Duodenal mucosa (tissue), 2 donors: Measurements from ENCODE around the gene PALB2.
"Not testable (repeated sequence)": the region's sequence is repeated elsewhere in the genome, so short reads cannot be mapped to it uniquely, and the experiment has no call there.

Experiments used
- H3K27ac ChIP-seq: one replicate; pipeline ENCODE4 v1.7.0; 2013; ENCODE audit warnings: low read depth, low read length
- H3K27me3 ChIP-seq, 2 donors: one replicate each; pipeline ENCODE4 v1.7.0; 2013; ENCODE audit warnings: low read length in 2 of 2, control low read depth in 1 of 2; ENCODE audit not compliant: insufficient read depth in 2 of 2, control insufficient read depth in 1 of 2
- H3K36me3 ChIP-seq, 2 donors: one replicate each; pipeline ENCODE4 v1.7.0; 2013; ENCODE audit warnings: low read length in 2 of 2, control low read depth in 1 of 2; ENCODE audit not compliant: insufficient read depth in 2 of 2, control insufficient read depth in 1 of 2
- H3K4me1 ChIP-seq, 2 donors: one replicate each; pipeline ENCODE4 v1.7.0; 2013; ENCODE audit warnings: low read length in 2 of 2, control low read depth in 1 of 2; ENCODE audit not compliant: insufficient read depth in 2 of 2, control insufficient read depth in 1 of 2
- H3K4me3 ChIP-seq, 2 donors: one replicate each; pipeline ENCODE4 v1.7.0; 2013; ENCODE audit warnings: low read length in 2 of 2, low read depth in 1 of 2
- H3K9ac ChIP-seq, 2 donors: one replicate each; pipeline ENCODE4 v1.7.0; 2013; ENCODE audit warnings: low read length in 2 of 2, low read depth in 1 of 2
- H3K9me3 ChIP-seq, 2 donors: one replicate each; pipeline ENCODE4 v1.7.0; 2013; ENCODE audit warnings: low read length in 2 of 2, control low read depth in 1 of 2; ENCODE audit not compliant: control insufficient read depth in 1 of 2

Gene PALB2

GRCh38 chr16:23587726-23588125 lies 53.4 kb downstream of the PALB2 start:
- H3K9ac ChIP-seq, result no peak overlapping the region
- no peak overlapping the region for H3K27ac ChIP-seq
- no peak overlapping the region for H3K4me3 ChIP-seq
- H3K36me3 ChIP-seq, result peaks cover 19 to 82% of the 10 kb centered on the region in 2 donors
- H3K4me1 ChIP-seq, result no peaks in the 10 kb centered on the region
- no peaks in the 10 kb centered on the region for H3K9me3 ChIP-seq
- H3K27me3 ChIP-seq, result no peaks in the 10 kb centered on the region

GRCh38 chr16:23584186-23585076 lies 56.7 kb downstream of the PALB2 start:
- no peak overlapping the region for H3K4me3 ChIP-seq
- no peaks in the 10 kb centered on the region for H3K9me3 ChIP-seq
- peaks cover 17 to 75% of the 10 kb centered on the region in 2 donors for H3K36me3 ChIP-seq
- H3K9ac ChIP-seq, result no peak overlapping the region
- no peak overlapping the region for H3K27ac ChIP-seq
- H3K4me1 ChIP-seq, result no peaks in the 10 kb centered on the region
- no peaks in the 10 kb centered on the region for H3K27me3 ChIP-seq

DNA sequence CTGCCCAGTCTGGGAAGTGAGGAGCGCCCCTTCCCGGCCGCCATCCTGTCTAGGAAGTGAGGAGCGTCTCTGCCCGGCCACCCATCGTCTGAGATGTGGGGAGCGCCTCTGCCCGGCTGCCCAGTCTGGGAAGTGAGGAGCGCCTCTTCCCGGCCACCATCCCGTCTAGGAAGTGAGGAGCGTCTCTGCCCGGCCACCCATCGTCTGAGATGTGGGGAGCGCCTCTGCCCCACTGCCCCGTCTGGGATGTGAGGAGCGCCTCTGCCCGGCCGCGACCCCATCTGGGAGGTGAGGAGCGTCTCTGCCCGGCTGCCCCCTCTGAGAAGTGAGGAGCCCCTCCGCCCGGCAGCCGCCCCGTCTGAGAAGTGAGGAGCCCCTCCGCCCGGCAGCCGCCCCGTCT lies 57.8 kb downstream of the PALB2 start:
- not testable (repeated sequence) for H3K9me3 ChIP-seq, H3K4me1 ChIP-seq, H3K9ac ChIP-seq, H3K27ac ChIP-seq, H3K27me3 ChIP-seq, H3K4me3 ChIP-seq
- peaks cover 17 to 72% of the 10 kb centered on the region in 2 donors for H3K36me3 ChIP-seq

- no peaks in the 10 kb centered on the region for H3K9me3 ChIP-seq
- H3K9ac ChIP-seq, result no peak overlapping the region
- H3K4me1 ChIP-seq, result no peaks in the 10 kb centered on the region
- H3K27ac ChIP-seq, result no peak overlapping the region
- no peak overlapping the region for H3K4me3 ChIP-seq
- H3K36me3 ChIP-seq, result peaks cover 17 to 66% of the 10 kb centered on the region in 2 donors
- H3K27me3 ChIP-seq, result no peaks in the 10 kb centered on the region
Observed at GRCh38 chr16:23581764-23582163, 59.3 kb downstream of the PALB2 start.

GRCh38 chr16:23580391-23580790 lies 60.7 kb downstream of the PALB2 start:
- Histone ChIP-seq H3K36me3 (peaks cover 20 to 59% of the 10 kb centered on the region in 2 donors), H3K9ac (no peak overlapping the region), H3K4me3 (no peak overlapping the region), H3K27ac (no peak overlapping the region), H3K4me1 (no peaks in the 10 kb centered on the region), H3K27me3 (no peaks in the 10 kb centered on the region), H3K9me3 (no peaks in the 10 kb centered on the region)

- H3K4me1 ChIP-seq, result no peaks in the 10 kb centered on the region
- no peak overlapping the region for H3K27ac ChIP-seq
- no peaks in the 10 kb centered on the region for H3K9me3 ChIP-seq
- H3K36me3 ChIP-seq, result peaks cover 13 to 57% of the 10 kb centered on the region in 2 donors
- no peak overlapping the region for H3K4me3 ChIP-seq
- no peak overlapping the region for H3K9ac ChIP-seq
- H3K27me3 ChIP-seq, result no peaks in the 10 kb centered on the region
Observed at GRCh38 chr16:23579371-23579770, 61.7 kb downstream of the PALB2 start.

GRCh38 chr16:23578101-23578830 lies 62.8 kb downstream of the PALB2 start:
- peaks cover 11 to 62% of the 10 kb centered on the region in 2 donors for H3K36me3 ChIP-seq
- H3K27me3 ChIP-seq, result no peaks in the 10 kb centered on the region
- no peaks in the 10 kb centered on the region for H3K9me3 ChIP-seq
- no peak overlapping the region for H3K9ac ChIP-seq
- no peak overlapping the region for H3K4me3 ChIP-seq
- H3K4me1 ChIP-seq, result no peaks in the 10 kb centered on the region
- H3K27ac ChIP-seq, result no peak overlapping the region

GRCh38 chr16:23577493-23577892 lies 63.6 kb downstream of the PALB2 start:
- Histone ChIP-seq H3K4me3 (no peak overlapping the region), H3K27ac (no peak overlapping the region), H3K9me3 (no peaks in the 10 kb centered on the region), H3K27me3 (no peaks in the 10 kb centered on the region), H3K36me3 (peaks cover 11 to 67% of the 10 kb centered on the region in 2 donors), H3K9ac (no peak overlapping the region), H3K4me1 (no peaks in the 10 kb centered on the region)

DNA sequence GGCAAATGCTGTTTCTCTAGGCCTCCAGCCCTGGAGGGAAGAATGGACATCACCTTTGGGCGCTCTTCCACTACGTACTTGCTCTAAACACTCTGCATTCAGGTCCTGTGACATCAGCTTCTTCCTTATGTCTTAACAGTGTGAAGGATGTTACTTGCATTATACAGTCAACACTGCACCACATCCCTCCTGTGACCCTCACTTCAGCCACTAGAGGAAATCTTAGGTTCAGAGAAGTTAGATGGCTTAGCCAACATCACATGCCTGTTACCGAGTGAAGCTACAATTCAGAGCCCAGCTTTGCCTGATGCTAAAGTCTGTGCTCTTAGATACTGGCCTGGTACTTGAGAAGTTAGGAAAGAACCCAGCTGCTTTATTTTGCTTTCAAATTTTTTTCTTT lies 65.3 kb downstream of the PALB2 start:
- no peak overlapping the region for H3K4me3 ChIP-seq
- no peaks in the 10 kb centered on the region for H3K4me1 ChIP-seq
- H3K27ac ChIP-seq, result no peak overlapping the region
- no peaks in the 10 kb centered on the region for H3K9me3 ChIP-seq
- no peak overlapping the region for H3K9ac ChIP-seq
- peaks cover 16 to 72% of the 10 kb centered on the region in 2 donors for H3K36me3 ChIP-seq
- no peaks in the 10 kb centered on the region for H3K27me3 ChIP-seq

- Histone ChIP-seq H3K4me3 (no peak overlapping the region), H3K36me3 (peaks cover 23 to 72% of the 10 kb centered on the region in 2 donors), H3K27ac (no peak overlapping the region), H3K9ac (no peak overlapping the region), H3K9me3 (no peaks in the 10 kb centered on the region), H3K4me1 (no peaks in the 10 kb centered on the region), H3K27me3 (no peaks in the 10 kb centered on the region)
Observed at GRCh38 chr16:23573817-23574216, 67.3 kb downstream of the PALB2 start.
